Measurements from ENCODE around the gene TMEM94. TPM values are rescaled to one million over a fixed set of nuclear protein-coding genes. Genes with fewer than 3 reads are reported as not detected.
"Not testable (repeated sequence)": the region's sequence is repeated elsewhere in the genome, so short reads cannot be mapped to it uniquely, and the experiment has no call there.

The TMEM94 gene
- total RNA-seq, 1 donor from 2014 or later: 73.0 TPM

GRCh38 chr17:75476271-75476671 is 19.8 kb downstream of the TMEM94 start:
- DNase-seq (ENCODE audit: low read depth): peak; percentile 93

GRCh38 chr17:75476752-75477489 is 20.5 kb downstream of the TMEM94 start:
- no peak for DNase-seq (ENCODE audit: low read depth)

GRCh38 chr17:75477490-75477862 is 21.0 kb downstream of the TMEM94 start:
- not testable (repeated sequence) for DNase-seq (ENCODE audit: low read depth)

GRCh38 chr17:75478508-75478907 is 22.1 kb downstream of the TMEM94 start:
- no peak for DNase-seq (ENCODE audit: low read depth)

- DNase-seq (ENCODE audit: low read depth): peak; percentile 74
These were observed 23.8 kb downstream of the TMEM94 start for GRCh38 chr17:75480281-75480680.

- no peak for DNase-seq (ENCODE audit: low read depth)
These were observed 25.0 kb downstream of the TMEM94 start for GRCh38 chr17:75481194-75482068.

GRCh38 chr17:75482098-75482942 is 25.9 kb downstream of the TMEM94 start:
- no peak for DNase-seq (ENCODE audit: low read depth)

- DNase-seq (ENCODE audit: low read depth): no peak
These were observed 29.3 kb downstream of the TMEM94 start for GRCh38 chr17:75485688-75486087.

- no peak for DNase-seq (ENCODE audit: low read depth)
These were observed 29.7 kb downstream of the TMEM94 start for GRCh38 chr17:75486151-75486550.

GRCh38 chr17:75486951-75487350 is 30.5 kb downstream of the TMEM94 start:
- DNase-seq (ENCODE audit: low read depth): no peak

GRCh38 chr17:75487351-75488070 is 31.1 kb downstream of the TMEM94 start:
- no peak for DNase-seq (ENCODE audit: low read depth)

GRCh38 chr17:75488693-75489510 is 32.5 kb downstream of the TMEM94 start:
- DNase-seq (ENCODE audit: low read depth): no peak

GRCh38 chr17:75489511-75489955 is 33.1 kb downstream of the TMEM94 start:
- DNase-seq (ENCODE audit: low read depth): no peak

GRCh38 chr17:75490173-75490743 is 33.8 kb downstream of the TMEM94 start:
- DNase-seq (ENCODE audit: low read depth): peak; percentile 38

GRCh38 chr17:75490953-75491649 is 34.7 kb downstream of the TMEM94 start:
- DNase-seq (ENCODE audit: low read depth): no peak

GRCh38 chr17:75491680-75492079 is 35.2 kb downstream of the TMEM94 start:
- DNase-seq (ENCODE audit: low read depth): no peak

GRCh38 chr17:75492555-75493168 is 36.2 kb downstream of the TMEM94 start:
- no peak for DNase-seq (ENCODE audit: low read depth)

- no peak for DNase-seq (ENCODE audit: low read depth)
These were observed 37.2 kb downstream of the TMEM94 start for GRCh38 chr17:75493476-75494129.

All from myocyte (in vitro differentiated cells).